NCI-H446 treated with DMSO at 0.1 percent for 48 hours (cell line): ENCODE measurements around the gene THBD.

Source experiments
- DNase-seq: peaks from one replicate; lab custom pipeline; 2025; lab: John Stamatoyannopoulos, UW

THBD gene, protein sequence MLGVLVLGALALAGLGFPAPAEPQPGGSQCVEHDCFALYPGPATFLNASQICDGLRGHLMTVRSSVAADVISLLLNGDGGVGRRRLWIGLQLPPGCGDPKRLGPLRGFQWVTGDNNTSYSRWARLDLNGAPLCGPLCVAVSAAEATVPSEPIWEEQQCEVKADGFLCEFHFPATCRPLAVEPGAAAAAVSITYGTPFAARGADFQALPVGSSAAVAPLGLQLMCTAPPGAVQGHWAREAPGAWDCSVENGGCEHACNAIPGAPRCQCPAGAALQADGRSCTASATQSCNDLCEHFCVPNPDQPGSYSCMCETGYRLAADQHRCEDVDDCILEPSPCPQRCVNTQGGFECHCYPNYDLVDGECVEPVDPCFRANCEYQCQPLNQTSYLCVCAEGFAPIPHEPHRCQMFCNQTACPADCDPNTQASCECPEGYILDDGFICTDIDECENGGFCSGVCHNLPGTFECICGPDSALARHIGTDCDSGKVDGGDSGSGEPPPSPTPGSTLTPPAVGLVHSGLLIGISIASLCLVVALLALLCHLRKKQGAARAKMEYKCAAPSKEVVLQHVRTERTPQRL

DNA sequence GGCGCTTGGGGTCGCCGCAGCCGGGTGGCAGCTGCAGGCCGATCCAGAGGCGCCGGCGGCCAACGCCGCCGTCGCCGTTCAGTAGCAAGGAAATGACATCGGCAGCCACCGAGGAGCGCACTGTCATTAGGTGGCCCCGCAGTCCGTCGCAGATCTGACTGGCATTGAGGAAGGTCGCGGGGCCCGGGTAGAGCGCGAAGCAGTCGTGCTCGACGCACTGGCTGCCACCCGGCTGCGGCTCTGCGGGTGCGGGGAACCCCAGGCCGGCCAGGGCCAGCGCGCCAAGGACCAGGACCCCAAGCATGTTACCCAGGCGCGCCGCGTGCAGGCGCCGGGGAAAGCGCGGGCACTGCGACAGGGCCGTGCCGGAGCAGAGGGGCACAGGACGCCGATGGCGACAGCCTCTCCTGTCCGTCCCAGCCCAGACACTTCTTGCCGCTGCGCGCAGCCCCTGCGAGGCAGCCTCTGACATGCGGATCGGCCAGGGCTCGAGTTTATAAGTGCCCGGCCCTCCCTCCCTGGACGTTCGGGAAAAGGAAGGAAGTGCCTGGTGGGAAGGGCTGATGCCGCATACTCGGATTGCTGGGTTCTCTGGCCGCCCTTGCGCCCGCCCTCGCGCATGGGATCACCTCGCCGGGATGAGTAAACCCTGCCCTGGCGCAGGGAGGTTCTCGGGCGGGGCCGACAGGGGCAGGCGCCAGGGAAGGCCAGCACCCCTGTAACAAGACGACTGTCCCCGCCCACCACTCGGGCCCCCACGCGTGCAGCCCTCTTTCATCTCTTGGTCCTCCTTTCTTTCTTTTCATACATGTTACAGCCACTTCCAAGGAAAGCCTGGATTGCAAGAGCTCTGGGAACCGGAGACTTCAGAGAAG, at the start of gene THBD:
Gene THBD, minus strand, starts transcription at position 472 of the 875 bp plus-strand sequence. Its CDS starts 168 bp downstream, at position 304.
- no peak for DNase-seq

DNA sequence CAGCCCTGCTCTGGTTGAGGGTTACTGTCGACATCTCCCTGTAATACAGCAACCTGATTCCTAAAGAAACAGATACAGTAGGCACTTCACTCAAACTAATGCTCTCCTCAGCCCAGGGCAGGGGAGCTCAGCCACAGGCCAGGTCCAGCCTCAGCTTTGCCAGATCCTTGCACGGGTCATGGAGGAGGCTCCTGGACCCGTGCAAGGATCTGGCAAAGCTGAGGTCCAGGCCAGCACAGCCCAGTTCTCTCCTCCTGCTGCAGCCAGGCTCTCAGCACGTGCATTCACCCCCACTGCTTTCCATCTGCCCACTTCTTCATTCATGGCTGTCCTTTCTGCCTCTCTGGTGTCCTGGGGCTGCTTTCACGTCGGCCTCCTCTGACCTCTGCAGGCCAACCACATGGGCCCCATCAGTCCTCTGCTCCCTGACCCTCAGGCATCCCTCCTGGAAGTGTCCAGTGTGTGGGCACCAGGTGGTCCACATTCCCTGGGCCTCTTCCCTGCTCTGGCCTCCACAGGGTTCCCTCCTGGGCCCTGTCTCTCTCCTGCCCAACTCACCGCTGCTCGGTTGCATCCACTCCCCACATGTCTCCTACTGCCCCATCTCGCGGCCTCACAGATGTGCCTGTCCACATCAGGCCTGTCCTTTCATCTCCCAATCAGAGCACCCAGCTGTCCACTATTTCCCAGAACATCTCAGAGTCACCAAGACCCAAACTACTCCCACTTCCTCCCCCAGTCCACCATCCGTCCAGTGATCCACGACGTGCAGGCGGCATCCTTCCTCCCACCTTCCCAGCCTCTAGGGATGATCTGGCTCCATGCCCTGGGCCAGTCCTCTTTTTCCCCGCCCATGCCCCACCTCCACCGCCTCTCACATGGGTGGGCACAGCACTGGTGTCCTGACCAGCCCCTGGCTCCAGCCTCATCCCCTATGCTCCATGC, 48.4 kb upstream of the THBD start:
- no peak for DNase-seq

DNA sequence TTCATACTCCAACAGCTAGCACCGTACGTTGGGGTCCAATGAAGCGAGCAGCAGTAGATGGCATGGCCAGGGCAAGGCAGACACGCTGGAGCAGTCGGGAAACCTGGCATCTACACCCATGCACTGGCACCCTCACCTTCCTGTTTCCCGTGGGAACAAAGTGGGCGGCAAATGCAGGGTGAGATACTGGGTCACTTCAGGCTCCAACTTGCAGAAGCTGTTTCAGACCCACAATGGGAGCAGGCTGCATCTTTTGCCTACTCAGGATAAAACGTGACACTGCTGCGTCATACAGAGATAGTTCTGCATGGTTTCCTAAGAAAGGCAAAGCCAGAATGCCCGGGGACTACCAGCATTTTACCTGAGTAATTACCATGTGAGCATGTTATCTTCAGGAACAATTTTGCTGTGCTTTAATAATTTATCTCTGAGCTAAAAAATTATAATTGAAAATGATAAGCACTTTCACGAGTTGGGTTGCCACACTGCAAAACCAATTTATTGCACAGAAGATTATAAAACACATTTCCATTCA, 47.6 kb upstream of the THBD start:
- DNase-seq: no peak

DNA sequence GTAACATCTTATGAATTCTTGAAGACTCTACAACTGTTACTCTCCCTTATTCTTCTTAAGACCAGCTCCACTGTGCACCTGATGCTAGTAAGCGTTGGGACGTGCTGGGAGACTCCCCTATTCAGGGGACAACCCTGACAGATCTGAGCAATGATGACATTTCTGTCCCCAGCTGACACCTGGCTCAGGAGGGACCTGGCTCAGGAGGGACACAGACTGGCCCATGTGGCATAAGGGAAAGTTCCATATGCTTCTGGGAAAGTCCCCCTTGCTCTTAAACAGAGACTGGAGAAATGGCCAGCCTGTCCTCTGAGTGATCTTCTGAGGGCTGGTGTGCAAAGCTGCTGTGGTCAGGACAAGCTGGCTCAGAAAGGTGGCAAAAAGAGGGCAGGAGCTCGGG, 46.6 kb upstream of the THBD start:
- DNase-seq: no peak

DNA sequence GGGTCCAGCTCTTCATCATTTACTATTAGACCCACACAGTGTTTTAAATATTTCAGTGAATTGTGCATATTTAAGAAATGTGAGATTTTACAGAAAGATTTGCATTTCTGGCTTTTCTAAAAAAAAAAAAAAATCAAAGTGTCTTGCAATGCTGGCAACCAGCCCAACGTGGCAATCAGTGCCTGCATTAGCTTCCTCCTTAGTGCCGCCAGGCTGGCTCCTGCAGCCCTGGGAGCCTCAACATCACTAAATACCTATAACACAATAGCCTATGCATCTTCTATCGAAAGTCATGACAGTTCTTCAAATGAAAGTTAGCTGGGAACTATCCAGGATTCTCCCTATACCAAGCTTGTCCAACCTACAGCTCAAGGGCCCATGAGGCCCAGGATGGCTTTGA, 46.0 kb upstream of the THBD start:
- DNase-seq: no peak

DNA sequence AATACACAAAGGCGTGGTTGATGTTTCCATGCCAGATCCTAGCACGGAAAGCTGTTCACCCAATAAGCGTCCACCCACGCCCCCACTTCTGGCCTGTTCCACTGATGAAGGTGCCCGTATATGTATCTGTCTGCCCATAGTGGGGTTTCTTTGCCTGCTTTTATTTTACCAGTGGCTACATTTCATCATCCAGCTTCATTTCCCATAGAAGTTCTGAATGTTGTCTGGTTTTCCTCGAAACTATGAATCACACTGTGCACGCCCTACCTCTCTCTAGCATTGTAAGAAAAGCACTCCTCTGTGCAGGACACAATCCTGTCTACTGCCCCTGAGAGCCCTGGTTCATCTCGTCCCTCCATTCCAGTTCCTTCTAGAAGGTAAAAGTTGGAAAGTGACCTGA, 45.5 kb upstream of the THBD start:
- DNase-seq: no peak

DNA sequence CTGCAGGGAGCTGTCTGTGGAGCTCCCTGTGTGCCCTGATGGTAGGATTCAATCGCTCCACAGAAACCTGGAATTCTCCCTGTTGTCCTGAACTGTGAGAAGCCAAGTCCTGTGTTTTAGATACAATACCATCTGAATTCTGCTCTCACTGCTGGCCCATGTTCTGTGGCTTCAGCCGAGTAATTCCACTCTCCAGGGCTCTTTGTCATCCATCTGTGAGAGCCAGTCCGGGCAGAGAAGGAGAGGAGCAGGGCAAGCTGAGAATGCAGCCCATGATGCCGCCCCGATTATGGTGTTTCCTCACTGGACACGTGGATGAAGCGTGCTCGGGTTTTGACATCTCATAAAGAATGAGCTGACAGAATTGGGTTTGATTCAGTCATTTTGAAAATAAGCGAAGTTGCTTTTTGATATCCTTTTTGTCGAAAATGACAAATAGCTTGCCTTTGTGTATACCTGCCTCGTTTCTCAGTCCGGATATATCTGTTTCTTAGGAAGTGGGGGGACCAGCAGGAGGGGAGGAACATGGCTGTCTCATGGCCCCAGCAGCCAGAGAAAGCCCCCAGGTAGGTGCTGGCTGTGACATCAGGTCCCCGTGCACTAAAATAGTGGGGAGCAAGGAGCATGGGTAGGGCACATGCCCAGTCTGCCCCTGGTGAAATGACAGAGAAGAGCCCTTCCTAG, 44.9 kb upstream of the THBD start:
- DNase-seq: no peak

DNA sequence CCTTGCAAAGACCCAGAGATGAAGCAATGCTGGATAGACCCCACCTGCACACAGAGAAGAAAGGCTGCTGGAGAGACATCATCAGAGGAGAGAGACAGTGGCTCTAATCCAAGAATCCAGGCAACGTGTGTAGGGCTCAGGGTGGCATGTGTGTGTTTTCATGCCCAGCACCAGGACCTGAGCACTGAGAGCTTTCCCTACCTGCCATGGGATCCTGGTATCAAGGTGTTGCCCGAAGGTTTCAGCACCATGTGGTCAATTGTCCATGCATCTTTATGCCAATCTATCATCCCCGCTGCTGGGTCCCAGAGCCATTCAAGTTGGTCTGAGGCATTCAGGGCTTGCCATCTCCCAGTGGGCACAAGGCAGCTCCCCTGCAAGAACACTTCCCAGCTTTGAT, 44.1 kb upstream of the THBD start:
- no peak for DNase-seq

DNA sequence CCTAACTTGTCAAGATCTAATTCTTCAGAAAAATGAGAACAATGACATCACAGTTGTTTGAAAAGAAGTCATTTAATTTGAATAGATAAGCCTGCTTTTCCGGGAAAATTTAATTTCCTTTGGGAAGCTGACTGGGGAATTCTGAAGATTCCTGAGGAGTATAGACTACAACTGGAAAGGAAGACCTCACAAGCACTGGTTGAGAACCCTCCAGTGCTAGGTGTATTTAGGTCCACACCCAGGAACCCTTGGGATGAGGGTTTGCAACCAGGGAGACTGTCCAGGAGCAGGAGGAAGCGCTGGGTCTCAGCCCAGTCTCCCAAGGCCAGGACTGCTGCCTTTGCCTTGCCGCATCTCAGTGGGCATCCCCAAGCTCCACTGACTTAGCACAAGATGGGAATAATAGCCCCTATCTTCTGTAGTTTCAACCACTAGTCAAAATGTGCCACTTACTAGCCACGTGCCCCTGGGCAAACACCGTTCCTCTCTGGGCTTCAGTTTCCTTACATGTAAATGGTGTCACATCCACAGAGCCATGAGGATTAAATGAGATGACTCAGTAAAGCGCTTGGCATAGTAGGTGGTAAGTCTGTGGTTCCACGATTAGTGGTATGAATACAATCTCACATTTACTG, 43.5 kb upstream of the THBD start:
- DNase-seq: no peak

DNA sequence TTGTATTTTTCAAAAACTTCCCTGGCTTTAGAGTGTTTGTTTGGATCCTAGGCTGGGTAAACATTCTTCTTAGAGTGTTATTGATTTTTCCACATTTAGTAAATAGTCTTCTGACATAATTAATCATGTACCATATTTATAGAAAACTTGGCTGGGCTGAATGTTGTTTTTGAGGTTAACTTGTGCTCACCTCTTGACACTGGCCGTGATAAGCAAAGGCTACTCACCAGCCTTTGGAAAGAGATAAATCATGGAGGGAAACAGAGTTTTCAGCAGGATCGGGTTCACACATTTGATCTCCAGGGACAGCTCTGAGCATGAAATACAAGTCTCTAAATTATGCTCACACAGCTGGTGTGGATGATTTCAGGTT, 42.9 kb upstream of the THBD start:
- DNase-seq: no peak

DNA sequence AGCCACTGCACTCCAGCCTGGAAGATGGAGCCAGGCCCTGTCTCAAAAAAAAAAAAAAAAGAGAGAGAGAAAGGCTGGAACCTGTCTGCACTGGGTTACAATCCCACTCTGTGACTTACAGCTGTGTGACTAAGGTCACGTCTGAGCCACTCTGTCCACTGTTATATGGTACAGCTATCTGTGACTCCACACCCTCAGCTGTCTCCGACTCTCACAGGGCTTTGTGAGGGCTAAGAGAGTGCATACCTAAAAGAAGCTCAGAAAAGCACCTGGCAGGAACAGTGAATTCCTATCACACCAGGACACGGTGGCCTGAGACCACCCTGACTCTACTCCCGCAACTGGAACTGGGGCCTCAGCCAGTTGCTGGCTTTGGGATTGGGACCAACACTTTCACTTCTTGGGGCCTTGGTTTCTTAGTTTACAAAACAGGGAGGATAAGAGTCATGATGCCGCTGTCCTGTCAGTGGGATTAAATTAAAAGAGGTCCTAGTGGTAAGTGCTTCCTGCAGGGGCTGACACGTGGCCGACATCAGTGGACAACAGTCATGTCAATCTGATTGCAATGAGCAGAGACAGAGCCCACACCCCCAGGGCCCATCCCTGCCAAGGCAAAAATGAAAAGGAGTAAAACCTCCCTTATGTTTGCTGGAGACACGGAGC, 42.4 kb upstream of the THBD start:
- DNase-seq: no peak

DNA sequence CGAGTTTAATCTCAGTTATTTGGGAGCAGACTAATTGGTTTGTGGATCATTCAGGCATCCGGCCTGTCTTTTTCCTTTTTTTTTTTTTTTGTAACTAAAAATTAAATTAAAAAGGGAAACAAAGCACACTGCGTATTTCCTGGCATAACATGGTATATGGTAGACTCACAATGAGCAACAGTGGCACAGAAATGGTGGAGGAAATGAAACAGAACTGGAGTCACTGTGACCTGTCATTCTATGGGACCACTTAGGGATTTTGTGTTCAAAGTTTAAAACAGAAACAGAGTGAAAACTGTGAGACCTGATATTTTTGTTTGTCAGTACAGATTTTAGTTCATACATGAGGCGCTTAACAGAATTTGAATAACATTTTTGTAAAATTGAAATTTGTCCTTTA, 41.4 kb upstream of the THBD start:
- DNase-seq: no peak

DNA sequence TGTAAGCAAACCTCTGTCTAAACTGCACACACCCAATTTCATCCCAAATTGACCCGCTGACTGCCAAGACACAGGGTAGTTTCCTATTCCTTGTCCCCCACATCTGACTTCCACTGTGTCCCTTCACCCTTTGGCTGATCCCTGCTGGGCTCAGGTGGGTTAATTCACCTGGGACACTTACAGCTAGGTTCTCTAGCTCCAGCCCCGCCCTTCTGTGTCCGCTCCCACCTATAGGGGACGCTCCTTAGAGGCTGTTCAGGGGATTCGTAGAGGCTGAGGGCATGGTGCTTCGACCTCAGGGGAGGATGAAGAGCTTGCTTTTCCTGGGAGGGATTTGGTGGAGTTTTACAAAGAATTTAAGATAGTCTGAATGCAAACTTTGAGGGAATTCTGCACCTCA, 40.7 kb upstream of the THBD start:
- no peak for DNase-seq

DNA sequence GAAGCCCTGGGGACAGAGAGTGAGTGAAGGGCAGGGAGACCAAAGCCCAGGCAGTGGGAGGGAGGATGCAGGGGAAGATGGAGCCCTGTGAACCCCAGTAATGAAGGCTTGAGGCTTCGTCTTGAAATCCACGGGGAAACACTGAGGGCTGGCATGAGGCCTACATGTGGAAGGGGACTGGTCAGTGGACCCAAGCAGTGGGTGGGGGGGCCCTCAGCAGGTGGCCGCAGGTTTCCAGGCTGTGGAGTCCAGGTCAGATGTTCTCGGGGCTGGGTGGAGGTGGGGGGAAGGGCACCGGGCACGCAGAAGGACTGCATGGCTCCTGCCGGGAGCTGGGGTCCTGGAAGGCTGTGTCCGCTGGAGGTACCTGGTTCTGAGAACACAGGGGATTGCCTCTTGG, 39.4 kb upstream of the THBD start:
- no peak for DNase-seq

DNA sequence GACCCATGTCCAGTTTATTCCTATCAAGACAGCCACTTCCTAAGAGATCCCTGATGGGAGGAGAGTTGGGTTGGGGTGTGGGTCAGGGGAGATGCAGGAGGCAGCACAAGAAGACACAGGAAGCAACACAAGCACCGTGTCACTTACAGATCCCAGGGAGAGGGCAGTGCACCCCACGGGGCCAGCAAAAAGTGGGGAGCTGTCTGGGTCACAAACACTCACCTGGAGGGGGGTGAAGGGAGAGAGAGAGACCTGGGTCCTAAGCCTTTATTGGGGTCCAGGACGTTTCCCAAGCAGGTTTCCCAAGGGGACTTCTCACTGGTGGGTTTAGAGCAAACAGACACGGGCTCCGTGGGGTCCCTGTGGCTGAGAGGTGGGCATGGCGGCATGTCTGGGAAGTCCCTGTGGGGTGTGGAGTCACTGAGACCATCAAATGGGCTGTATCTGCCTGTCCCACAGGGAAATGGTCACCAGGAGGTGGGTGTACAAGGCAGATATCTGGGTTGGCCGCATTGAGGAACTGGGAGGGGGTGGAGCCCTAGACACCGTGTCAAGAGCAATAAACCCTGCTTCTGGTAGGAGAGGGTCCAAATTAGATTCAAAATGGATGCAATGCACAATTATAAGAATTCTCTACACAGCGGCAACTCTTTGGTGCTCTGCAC, 38.2 kb upstream of the THBD start:
- DNase-seq: no peak

DNA sequence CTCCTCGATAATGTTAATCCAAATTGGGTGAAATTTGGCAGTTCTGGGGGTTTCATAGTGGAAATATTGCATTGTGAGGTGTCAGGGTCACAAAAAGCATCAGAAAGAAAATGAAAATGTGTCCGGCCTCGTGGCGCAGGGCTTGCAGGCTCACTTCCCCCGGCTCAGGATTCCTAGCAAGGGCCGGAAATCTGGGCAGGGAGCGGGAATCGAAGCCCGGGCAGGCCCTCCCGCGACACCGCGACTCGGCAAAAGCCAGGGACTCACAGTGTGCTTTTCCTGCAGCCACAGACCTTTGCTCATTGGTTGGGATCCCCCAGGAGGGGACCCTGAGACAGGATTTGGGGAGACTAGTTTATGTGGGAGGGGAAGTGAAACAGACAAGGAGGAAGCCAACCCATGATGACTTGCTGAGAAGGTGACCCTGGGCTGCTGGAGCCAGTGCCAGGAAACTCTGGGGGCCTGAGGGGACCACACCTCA, 37.5 kb upstream of the THBD start:
- DNase-seq: no peak

DNA sequence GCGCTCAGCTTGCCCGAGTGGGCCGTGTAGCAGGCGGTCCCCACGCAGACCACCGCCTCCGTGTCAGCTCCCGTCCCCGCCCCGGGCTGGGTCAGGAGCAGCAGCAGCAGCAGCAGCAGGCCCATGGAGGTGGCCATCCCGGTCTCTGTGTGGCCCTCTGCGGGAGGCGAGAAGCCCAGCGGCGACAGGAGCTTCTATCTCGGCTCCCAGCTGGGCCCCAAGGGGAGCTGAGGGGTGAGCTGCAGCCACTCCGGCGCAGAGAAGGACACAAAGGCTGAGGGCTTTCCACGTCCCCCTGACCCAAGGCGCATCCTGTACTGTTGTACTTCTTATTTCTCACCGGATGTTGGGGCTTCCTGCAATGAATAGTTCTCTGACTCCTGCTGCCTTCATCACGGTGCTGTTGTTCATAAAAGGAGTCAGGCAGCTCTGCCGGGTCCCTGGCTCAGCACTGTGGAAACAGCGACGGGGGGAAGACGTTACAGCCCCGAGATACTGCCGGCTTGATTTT, 36.6 kb upstream of the THBD start, which contains the start of gene CD93:
Gene CD93, minus strand, starts transcription at position 269 of the 511 bp plus-strand sequence. Its CDS starts 132 bp downstream, at position 137.
- no peak for DNase-seq

DNA sequence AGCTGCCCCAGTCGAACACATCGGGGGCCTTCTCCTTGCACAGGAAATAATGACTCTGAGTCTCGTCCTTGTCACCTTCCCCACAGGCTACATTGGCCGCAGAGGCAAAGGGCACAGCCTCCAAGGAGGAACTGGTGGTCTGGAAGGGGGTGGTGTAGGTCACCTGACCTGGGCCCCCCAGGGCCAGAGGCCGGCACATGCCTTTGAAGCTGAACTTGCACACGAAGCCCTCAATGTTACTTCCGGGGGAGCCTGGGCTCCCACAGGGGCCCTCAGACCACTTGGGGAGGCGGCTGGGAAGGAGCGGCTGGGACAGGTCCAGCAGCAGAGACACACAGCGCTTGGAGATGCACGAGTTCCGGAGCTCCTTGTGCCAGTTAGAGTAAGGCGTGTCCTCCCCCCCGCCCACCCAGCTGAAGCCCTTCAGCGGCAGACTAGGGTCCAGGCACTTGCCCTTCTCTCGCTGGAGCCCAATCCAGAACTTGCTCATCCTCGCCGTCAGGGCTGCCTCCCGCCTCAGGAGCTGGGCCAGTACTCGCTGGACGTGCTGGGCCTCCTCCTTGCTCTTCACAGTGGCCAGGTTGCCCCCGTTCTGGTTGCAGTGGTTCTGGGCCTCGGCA, 36.1 kb upstream of the THBD start:
- DNase-seq: no peak
